ENCODE measurements around the gene SHPK. TPM values are rescaled to one million over a fixed set of nuclear protein-coding genes. Genes with fewer than 3 reads are reported as not detected.

Gene SHPK
- total RNA-seq, 4 donors from 2014 or later = 7.3 to 16.8 (median 10.8) TPM

DNA sequence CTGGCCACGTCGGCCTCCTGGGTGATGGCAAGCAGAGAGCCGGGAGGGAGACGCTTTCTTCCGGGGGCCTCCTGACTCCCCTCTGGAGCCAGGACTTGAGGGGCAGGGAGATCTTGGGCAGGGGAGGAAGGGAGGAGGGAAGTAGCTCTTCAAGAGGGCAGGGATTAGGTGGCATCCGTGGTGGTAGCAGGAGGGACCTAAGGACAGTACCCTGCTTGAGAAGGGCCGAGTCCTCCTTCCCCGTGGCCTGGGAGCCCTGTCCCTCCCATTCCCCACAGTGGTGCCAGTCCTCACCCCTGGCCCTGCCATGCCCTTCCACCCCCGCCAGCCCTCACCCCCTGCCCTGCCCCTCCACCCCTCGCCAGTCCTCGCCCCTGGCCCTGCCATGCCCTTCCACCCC lies 19.7 kb upstream of the SHPK start:
- TF ChIP-seq, protein P1, sequence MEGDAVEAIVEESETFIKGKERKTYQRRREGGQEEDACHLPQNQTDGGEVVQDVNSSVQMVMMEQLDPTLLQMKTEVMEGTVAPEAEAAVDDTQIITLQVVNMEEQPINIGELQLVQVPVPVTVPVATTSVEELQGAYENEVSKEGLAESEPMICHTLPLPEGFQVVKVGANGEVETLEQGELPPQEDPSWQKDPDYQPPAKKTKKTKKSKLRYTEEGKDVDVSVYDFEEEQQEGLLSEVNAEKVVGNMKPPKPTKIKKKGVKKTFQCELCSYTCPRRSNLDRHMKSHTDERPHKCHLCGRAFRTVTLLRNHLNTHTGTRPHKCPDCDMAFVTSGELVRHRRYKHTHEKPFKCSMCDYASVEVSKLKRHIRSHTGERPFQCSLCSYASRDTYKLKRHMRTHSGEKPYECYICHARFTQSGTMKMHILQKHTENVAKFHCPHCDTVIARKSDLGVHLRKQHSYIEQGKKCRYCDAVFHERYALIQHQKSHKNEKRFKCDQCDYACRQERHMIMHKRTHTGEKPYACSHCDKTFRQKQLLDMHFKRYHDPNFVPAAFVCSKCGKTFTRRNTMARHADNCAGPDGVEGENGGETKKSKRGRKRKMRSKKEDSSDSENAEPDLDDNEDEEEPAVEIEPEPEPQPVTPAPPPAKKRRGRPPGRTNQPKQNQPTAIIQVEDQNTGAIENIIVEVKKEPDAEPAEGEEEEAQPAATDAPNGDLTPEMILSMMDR (IDR thresholded peaks at IDR 0.05; ENCODE audit: low read depth) = no peak

DNA sequence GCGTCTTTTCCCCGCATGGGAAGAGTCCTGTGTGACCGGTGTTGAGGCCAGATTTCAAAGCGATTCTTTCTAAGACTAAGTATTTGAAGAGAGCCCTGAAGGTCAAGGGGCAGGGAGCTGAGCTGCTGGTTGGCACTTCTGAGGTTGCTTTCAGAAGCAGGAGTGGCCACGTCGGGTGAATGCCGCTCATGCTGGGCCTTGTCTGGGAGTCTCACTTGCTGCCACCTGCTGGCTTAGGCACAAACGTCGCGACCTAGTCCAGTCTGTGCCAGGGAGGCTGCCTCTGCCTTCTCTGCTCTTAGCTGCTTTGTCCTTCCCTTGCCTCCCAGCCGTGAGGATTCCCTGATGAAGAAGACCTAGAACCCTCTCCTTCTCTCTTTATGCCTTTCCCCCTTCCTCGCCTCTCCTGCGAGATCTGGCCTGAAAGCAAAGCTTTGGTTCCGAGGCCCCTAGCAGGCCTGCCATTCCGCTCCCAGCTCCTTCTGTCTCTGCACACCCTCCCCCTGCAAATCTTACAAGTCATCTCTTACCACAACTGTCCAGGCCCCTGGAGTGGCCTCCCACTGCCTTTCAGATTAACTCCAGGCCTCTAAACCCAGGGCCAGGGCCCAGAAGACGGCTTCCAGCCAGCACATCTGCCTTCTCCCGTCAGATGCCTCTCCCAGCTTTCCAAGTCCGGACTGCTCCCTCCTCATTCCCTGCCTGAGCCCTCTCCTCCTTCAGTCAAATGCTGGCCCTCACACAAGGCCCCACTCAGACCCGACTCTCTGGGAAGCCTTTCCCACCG lies 11.9 kb upstream of the SHPK start:
- TF ChIP-seq, protein P1 (IDR thresholded peaks at IDR 0.05; ENCODE audit: low read depth) = no peak

DNA sequence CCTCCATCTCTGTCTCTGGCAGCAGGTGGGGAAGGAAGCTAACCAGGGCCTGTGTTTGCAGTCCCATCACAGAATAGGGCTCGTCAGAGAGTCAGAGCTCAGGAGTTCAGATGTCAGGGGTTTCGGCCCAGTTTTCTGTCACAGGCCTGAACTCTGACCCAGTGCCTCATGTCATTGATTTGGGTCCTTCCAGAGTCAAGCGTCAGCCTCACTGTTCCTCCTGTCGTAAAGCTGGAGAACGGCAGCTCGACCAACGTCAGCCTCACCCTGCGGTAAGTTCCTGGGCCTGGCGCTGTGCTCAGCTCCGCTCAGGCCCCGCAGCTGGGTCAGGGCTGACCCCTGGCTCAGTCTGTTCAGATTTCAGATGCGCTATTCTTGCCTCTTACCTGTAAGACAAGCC lies 11.2 kb upstream of the SHPK start:
- TF ChIP-seq, protein P1 (IDR thresholded peaks at IDR 0.05; ENCODE audit: low read depth) = no peak

DNA sequence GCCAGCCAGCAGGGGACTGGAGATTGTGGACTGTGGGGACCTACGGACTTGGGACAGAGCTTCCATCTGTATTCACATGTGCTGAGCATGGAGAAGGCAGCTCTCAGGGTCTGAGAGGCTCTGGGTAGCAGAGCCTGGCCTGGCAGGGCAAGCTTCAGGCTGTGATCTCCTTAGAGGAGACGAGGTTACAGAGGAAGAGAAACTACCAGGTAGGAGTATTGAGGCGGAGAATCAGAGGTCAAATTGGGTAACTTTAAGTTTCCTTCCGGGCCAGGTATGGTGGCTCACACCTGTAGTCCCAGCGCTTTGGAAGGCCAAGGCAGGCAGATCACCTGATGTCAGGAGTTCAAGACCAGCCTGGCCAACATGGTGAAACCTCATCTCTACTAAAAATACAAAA lies 9.3 kb upstream of the SHPK start:
- TF ChIP-seq, protein P1 (IDR thresholded peaks at IDR 0.05; ENCODE audit: low read depth) = no peak

DNA sequence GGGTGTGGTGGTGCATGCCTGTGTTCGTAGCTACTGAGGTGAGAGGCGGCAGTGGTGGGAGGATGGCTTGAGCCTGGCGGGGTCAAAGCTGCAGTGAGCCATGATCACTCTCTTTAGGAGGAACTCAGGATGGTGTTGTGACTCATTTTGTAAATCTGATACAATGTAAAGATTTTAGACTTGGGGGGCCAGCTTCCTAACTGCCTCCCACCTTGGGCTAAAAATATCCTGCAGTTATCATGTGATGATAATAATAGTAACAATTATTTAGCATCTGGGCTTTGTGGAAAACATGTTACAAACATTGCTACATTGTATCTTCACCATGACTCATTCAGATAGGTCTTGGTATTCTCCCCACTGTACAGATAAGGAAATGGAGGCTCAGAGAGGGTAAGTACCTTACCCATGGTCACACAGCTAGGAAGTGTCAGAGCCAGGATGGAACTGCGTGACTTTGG lies 7.9 kb upstream of the SHPK start:
- TF ChIP-seq, protein P1 (IDR thresholded peaks at IDR 0.05; ENCODE audit: low read depth) = no peak

DNA sequence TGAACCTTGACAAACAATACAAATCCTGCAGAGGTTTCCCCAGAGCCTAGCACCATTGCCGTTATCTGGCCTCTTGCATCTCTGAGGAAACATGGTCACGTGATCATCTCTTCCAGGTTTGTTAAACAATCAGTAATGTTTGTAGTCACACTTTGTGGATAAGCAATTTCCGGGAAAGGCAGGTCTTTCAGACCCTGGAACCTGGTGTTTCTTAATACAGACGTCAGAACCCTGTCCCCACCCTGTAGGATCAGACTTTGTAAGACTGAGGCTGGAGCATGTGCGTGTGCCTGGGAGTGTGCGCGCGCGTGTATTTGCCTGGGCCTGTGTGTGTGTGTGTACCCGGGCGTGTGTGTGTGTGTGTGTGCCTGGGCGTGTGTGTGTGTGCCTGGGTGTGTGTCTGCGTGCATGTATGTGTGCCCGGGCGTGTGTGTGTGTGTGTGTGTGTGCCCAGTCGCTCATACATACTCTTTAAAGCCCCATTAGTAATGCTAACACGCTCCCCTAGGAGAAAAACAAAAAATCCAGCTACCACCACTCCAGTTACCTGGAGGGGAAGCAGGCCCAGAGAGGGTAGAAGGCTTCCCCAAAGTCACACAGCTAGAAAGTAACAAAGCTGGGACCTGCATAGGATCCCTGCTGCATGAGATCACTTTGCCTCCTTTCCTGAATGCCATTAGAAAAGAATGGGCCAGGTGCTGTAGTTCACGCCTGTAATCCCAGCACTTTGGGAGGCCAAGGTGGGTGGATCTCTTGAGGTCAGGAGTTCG lies 5.9 kb upstream of the SHPK start:
- TF ChIP-seq, protein P1 (IDR thresholded peaks at IDR 0.05; ENCODE audit: low read depth) = no peak

DNA sequence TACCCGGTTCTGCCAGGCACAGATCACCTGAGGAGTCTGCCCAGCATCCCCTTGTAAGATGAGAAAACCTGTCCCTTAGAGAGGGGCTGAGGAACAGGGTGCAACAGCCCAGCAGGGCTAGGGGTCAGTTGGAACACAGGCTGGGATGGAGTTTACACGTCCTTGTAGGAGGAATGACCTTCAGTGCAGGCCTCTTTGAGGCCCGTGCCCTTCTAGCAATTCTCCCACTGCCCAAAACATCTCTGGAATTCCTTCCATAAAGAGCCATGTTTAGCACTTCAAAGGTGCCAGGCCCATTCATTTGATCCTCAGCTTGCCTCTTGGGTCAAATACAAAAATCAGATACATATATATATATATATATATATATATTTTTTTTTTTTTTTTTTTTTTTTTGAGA lies 5.0 kb upstream of the SHPK start:
- TF ChIP-seq, protein P1 (IDR thresholded peaks at IDR 0.05; ENCODE audit: low read depth) = no peak
